H1 (cell line): ENCODE data around the gene ALDH3A1.

Experiments
- HDAC6 ChIP-seq: IDR thresholded peaks from one replicate; pipeline ENCODE4 v1.7.1; 2012; ENCODE audit warnings: low read depth, mild to moderate bottlenecking, inconsistent platforms, low read length, moderate library complexity
- KDM5A ChIP-seq: fragments of 200-600 bp; IDR thresholded peaks from 2 replicates; pipeline ENCODE4 v1.7.1; 2012; ENCODE audit warnings: mild to moderate bottlenecking, low read length, inconsistent platforms, mixed read lengths
- POLR2AphosphoS5 ChIP-seq: IDR thresholded peaks from 2 replicates; pipeline ENCODE4 v1.6.1; 2011; ENCODE audit warnings: low read depth, low read length
- RFX5 ChIP-seq: IDR thresholded peaks from 2 replicates; pipeline ENCODE4 v1.6.1; 2011; ENCODE audit warnings: low read depth, low read length, improper control_type of control experiment, borderline replicate concordance
- RNF2 ChIP-seq: fragments of 200-900, 300-1000 bp; sonication (generic); IDR thresholded peaks from 2 replicates; pipeline ENCODE4 v1.7.1; 2016; ENCODE audit warnings: borderline replicate concordance, low read depth, mild to moderate bottlenecking, antibody characterized with exemption, low read length; ENCODE audit not compliant: poor library complexity, severe bottlenecking; ENCODE audit errors: missing control alignments
- TAF1 ChIP-seq: IDR thresholded peaks from 2 replicates; pipeline ENCODE4 v1.6.1; 2011; ENCODE audit warnings: mild to moderate bottlenecking, low read depth, low read length
- TEAD4 ChIP-seq: IDR thresholded peaks from 2 replicates; pipeline ENCODE4 v1.6.1; 2012; ENCODE audit warnings: low read depth, low read length, inconsistent platforms, mixed read lengths
- TF ChIP-seq, protein P1 (sequence below), 3 experiments: IDR thresholded peaks; 1 replicate in 2 of 3; 2 replicates in 1 of 3; pipeline versions ENCODE4 v1.5.1 to v1.6.1; 2011; ENCODE audit warnings: low read length in 3 of 3, mild to moderate bottlenecking in 3 of 3, inconsistent platforms in 2 of 3, low read depth in 1 of 3, moderate library complexity in 1 of 3; ENCODE audit not compliant: insufficient read depth in 1 of 3; ENCODE audit errors: control extremely low read depth in 1 of 3
- TF ChIP-seq, protein P2 (sequence below): IDR thresholded peaks from 2 replicates; pipeline ENCODE4 v1.6.1; 2011; ENCODE audit warnings: low read length, improper control_type of control experiment

DNA sequence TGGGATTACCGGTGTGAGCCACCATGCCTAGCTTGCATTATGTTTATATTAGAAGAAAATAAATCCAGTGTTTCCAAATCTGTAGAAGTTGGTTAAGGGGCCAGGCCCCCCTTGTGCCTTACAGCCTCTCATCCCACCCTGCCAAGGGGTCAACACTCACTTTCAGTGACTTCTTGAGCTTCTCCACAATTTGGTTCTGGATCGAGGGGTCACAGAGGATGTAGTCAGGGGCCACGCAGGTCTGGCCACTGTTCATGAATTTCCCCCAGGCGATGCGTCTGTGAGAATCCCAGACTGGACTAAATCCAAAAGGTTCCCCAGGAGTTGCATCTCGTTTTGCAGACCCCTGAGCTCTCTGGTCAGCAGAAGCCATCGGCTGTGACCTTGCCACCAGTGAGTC, 7.2 kb downstream of the ALDH3A1 start:
- TF ChIP-seq, protein P1, sequence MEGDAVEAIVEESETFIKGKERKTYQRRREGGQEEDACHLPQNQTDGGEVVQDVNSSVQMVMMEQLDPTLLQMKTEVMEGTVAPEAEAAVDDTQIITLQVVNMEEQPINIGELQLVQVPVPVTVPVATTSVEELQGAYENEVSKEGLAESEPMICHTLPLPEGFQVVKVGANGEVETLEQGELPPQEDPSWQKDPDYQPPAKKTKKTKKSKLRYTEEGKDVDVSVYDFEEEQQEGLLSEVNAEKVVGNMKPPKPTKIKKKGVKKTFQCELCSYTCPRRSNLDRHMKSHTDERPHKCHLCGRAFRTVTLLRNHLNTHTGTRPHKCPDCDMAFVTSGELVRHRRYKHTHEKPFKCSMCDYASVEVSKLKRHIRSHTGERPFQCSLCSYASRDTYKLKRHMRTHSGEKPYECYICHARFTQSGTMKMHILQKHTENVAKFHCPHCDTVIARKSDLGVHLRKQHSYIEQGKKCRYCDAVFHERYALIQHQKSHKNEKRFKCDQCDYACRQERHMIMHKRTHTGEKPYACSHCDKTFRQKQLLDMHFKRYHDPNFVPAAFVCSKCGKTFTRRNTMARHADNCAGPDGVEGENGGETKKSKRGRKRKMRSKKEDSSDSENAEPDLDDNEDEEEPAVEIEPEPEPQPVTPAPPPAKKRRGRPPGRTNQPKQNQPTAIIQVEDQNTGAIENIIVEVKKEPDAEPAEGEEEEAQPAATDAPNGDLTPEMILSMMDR (IDR thresholded peaks at IDR 0.05; ENCODE audit: control extremely low read depth in 1 of 3, insufficient read depth in 1 of 3, low read depth in 1 of 3, low read length in 3 of 3): no peak
- TF ChIP-seq TAF1: no peak
- no peak for TF ChIP-seq TEAD4
- no peak for TF ChIP-seq RNF2
- no peak for TF ChIP-seq POLR2AphosphoS5
- no peak for TF ChIP-seq RFX5
- TF ChIP-seq HDAC6: no peak
- no peak for TF ChIP-seq KDM5A
- TF ChIP-seq, protein P2, sequence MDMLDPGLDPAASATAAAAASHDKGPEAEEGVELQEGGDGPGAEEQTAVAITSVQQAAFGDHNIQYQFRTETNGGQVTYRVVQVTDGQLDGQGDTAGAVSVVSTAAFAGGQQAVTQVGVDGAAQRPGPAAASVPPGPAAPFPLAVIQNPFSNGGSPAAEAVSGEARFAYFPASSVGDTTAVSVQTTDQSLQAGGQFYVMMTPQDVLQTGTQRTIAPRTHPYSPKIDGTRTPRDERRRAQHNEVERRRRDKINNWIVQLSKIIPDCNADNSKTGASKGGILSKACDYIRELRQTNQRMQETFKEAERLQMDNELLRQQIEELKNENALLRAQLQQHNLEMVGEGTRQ: no peak
